HG03521 (cell line): Measurements from ENCODE around the gene KAZN.

Experiments
- ATAC-seq: cut with Tn5 transposase; IDR thresholded peaks from one replicate; pipeline ENCODE4 v1.9.1; 2021; ENCODE audit warnings: mild to moderate bottlenecking, moderate library complexity; ENCODE audit not compliant: unreplicated experiment

The KAZN gene

GRCh38 chr1:15064217-15064929 is 465.9 kb downstream of the KAZN start:
- no peak for ATAC-seq

GRCh38 chr1:15065291-15065690 is 466.8 kb downstream of the KAZN start:
- ATAC-seq = no peak

- ATAC-seq = no peak
Observed at GRCh38 chr1:15065736-15066135, 467.3 kb downstream of the KAZN start.

- no peak for ATAC-seq
Observed at GRCh38 chr1:15066191-15066590, 467.7 kb downstream of the KAZN start.

- no peak for ATAC-seq
Observed at GRCh38 chr1:15067148-15067547, 468.7 kb downstream of the KAZN start.

GRCh38 chr1:15068152-15068551 is 469.7 kb downstream of the KAZN start:
- no peak for ATAC-seq

- no peak for ATAC-seq
Observed at GRCh38 chr1:15068997-15069396, 470.5 kb downstream of the KAZN start.

GRCh38 chr1:15070145-15070748 is 471.8 kb downstream of the KAZN start:
- no peak for ATAC-seq

GRCh38 chr1:15071936-15072335 is 473.5 kb downstream of the KAZN start:
- ATAC-seq = no peak

GRCh38 chr1:15073799-15074308 is 475.4 kb downstream of the KAZN start:
- ATAC-seq = no peak

- ATAC-seq = no peak
Observed at GRCh38 chr1:15075175-15075574, 476.7 kb downstream of the KAZN start.

GRCh38 chr1:15075817-15076216 is 477.3 kb downstream of the KAZN start:
- ATAC-seq = no peak

- no peak for ATAC-seq
Observed at GRCh38 chr1:15076807-15077206, 478.3 kb downstream of the KAZN start.

GRCh38 chr1:15077384-15077783 is 478.9 kb downstream of the KAZN start:
- ATAC-seq = no peak

GRCh38 chr1:15080328-15081007 is 482.0 kb downstream of the KAZN start:
- ATAC-seq = no peak

GRCh38 chr1:15081102-15081501 is 482.6 kb downstream of the KAZN start:
- no peak for ATAC-seq

- ATAC-seq = no peak
Observed at GRCh38 chr1:15083578-15083977, 485.1 kb downstream of the KAZN start.

GRCh38 chr1:15088281-15088971 is 489.9 kb downstream of the KAZN start:
- ATAC-seq = no peak

GRCh38 chr1:15089258-15089992 is 490.9 kb downstream of the KAZN start:
- ATAC-seq = no peak

- ATAC-seq = peak; percentile 67
Observed at GRCh38 chr1:15090373-15090772, 491.9 kb downstream of the KAZN start.

- ATAC-seq = no peak
Observed at GRCh38 chr1:15094056-15094455, 495.6 kb downstream of the KAZN start.
